Measurements from ENCODE around the gene MAGI2.
"Not testable (repeated sequence)": the region's sequence is repeated elsewhere in the genome, so short reads cannot be mapped to it uniquely, and the experiment has no call there.

MAGI2 gene

GRCh38 chr7:78607099-78607498, 846.4 kb downstream of the MAGI2 start:
- no peak for DNase-seq

- DNase-seq = no peak
These were observed 848.3 kb downstream of the MAGI2 start for GRCh38 chr7:78605119-78605518.

GRCh38 chr7:78601728-78602127, 851.7 kb downstream of the MAGI2 start:
- DNase-seq = no peak

- DNase-seq = no peak
These were observed 859.3 kb downstream of the MAGI2 start for GRCh38 chr7:78594156-78594555.

- no peak for DNase-seq
These were observed 865.1 kb downstream of the MAGI2 start for GRCh38 chr7:78588393-78588792.

GRCh38 chr7:78587443-78588044, 865.9 kb downstream of the MAGI2 start:
- DNase-seq = no peak

GRCh38 chr7:78585980-78586379, 867.5 kb downstream of the MAGI2 start:
- DNase-seq = no peak

- no peak for DNase-seq
These were observed 874.8 kb downstream of the MAGI2 start for GRCh38 chr7:78578686-78579085.

- DNase-seq = not testable (repeated sequence)
These were observed 876.1 kb downstream of the MAGI2 start for GRCh38 chr7:78577174-78577952.

- no peak for DNase-seq
These were observed 877.2 kb downstream of the MAGI2 start for GRCh38 chr7:78576236-78576635.

GRCh38 chr7:78571292-78571691, 882.2 kb downstream of the MAGI2 start:
- no peak for DNase-seq

- DNase-seq = no peak
These were observed 884.8 kb downstream of the MAGI2 start for GRCh38 chr7:78568690-78569089.

- DNase-seq = no peak
These were observed 885.6 kb downstream of the MAGI2 start for GRCh38 chr7:78567836-78568235.

GRCh38 chr7:78565784-78566183, 887.7 kb downstream of the MAGI2 start:
- no peak for DNase-seq

GRCh38 chr7:78563191-78563590, 890.3 kb downstream of the MAGI2 start:
- DNase-seq = no peak

GRCh38 chr7:78562191-78562590, 891.3 kb downstream of the MAGI2 start:
- DNase-seq = no peak

- no peak for DNase-seq
These were observed 894.9 kb downstream of the MAGI2 start for GRCh38 chr7:78558566-78558965.

- no peak for DNase-seq
These were observed 909.5 kb downstream of the MAGI2 start for GRCh38 chr7:78543976-78544375.

GRCh38 chr7:78542981-78543380, 910.5 kb downstream of the MAGI2 start:
- no peak for DNase-seq

- no peak for DNase-seq
These were observed 910.9 kb downstream of the MAGI2 start for GRCh38 chr7:78542541-78542940.

- DNase-seq = no peak
These were observed 913.6 kb downstream of the MAGI2 start for GRCh38 chr7:78539825-78540224.

- DNase-seq = no peak
These were observed 917.8 kb downstream of the MAGI2 start for GRCh38 chr7:78535655-78536054.

- no peak for DNase-seq
These were observed 923.1 kb downstream of the MAGI2 start for GRCh38 chr7:78530351-78530750.

- DNase-seq = no peak
These were observed 924.1 kb downstream of the MAGI2 start for GRCh38 chr7:78529392-78529791.

- no peak for DNase-seq
These were observed 924.5 kb downstream of the MAGI2 start for GRCh38 chr7:78528964-78529363.
